ENCODE measurements around the gene GJD3.
"Not testable (repeated sequence)": the region's sequence is repeated elsewhere in the genome, so short reads cannot be mapped to it uniquely, and the experiment has no call there.

The GJD3 gene

GRCh38 chr17:40378966-40379365, 14.4 kb upstream of the GJD3 start:
- Histone ChIP-seq H3K9me3 (no peaks in the 10 kb centered on the region), H3K27me3 (peaks cover 0 to 8% of the 10 kb centered on the region in 2 donors), H3K4me3 (no peak overlapping the region), H3K4me1 (no peaks in the 10 kb centered on the region), H3K27ac (no peak overlapping the region), H3K36me3 (no peaks in the 10 kb centered on the region)
- TF ChIP-seq CTCF (IDR thresholded peaks at IDR 0.05), result no peak
- intact Hi-C loops (cut with DNase I; ENCODE audit: low total_unique reads), result no loop called here
- no peak for DNase-seq

GRCh38 chr17:40377832-40378231, 13.3 kb upstream of the GJD3 start:
- intact Hi-C loops (cut with DNase I; ENCODE audit: low total_unique reads), result no loop called here
- Histone ChIP-seq H3K4me3 (no peak overlapping the region), H3K36me3 (no peaks in the 10 kb centered on the region), H3K27ac (no peak overlapping the region), H3K9me3 (no peaks in the 10 kb centered on the region), H3K27me3 (peaks cover 0 to 8% of the 10 kb centered on the region in 2 donors), H3K4me1 (no peaks in the 10 kb centered on the region)
- DNase-seq, result no peak
- no peak for TF ChIP-seq CTCF (IDR thresholded peaks at IDR 0.05)

- H3K36me3 ChIP-seq; DNase-seq; H3K4me3 ChIP-seq; H3K27me3 ChIP-seq; intact Hi-C loops (cut with DNase I; ENCODE audit: low total_unique reads); H3K4me1 ChIP-seq; H3K27ac ChIP-seq; H3K9me3 ChIP-seq: not testable (repeated sequence)
Observed at GRCh38 chr17:40376541-40376940, 12.0 kb upstream of the GJD3 start.

- H3K4me1 ChIP-seq; DNase-seq; H3K27me3 ChIP-seq; intact Hi-C loops (cut with DNase I; ENCODE audit: low total_unique reads); H3K9me3 ChIP-seq; H3K36me3 ChIP-seq; H3K4me3 ChIP-seq; H3K27ac ChIP-seq: not testable (repeated sequence)
Observed at GRCh38 chr17:40375786-40376185, 11.2 kb upstream of the GJD3 start.

- intact Hi-C loops (cut with DNase I; ENCODE audit: low total_unique reads), result no loop called here
- TF ChIP-seq CTCF (IDR thresholded peaks at IDR 0.05), result no peak
- H3K4me1 ChIP-seq, result no peaks in the 10 kb centered on the region
- peaks cover 0 to 4% of the 10 kb centered on the region in 2 donors for H3K27me3 ChIP-seq
- H3K9me3 ChIP-seq, result no peaks in the 10 kb centered on the region
- H3K4me3 ChIP-seq, result no peak overlapping the region
- H3K36me3 ChIP-seq, result no peaks in the 10 kb centered on the region
- H3K27ac ChIP-seq, result no peak overlapping the region
- DNase-seq, result no peak
Observed at GRCh38 chr17:40374821-40375498, 10.4 kb upstream of the GJD3 start.

- no peak for TF ChIP-seq CTCF (IDR thresholded peaks at IDR 0.05)
- H3K36me3 ChIP-seq, result no peaks in the 10 kb centered on the region
- DNase-seq, result no peak
- H3K4me3 ChIP-seq, result no peak overlapping the region
- intact Hi-C loops (cut with DNase I; ENCODE audit: low total_unique reads), result no loop called here
- H3K27me3 ChIP-seq, result peaks cover 0 to 4% of the 10 kb centered on the region in 2 donors
- no peak overlapping the region for H3K27ac ChIP-seq
- no peaks in the 10 kb centered on the region for H3K4me1 ChIP-seq
- H3K9me3 ChIP-seq, result no peaks in the 10 kb centered on the region
Observed at GRCh38 chr17:40373999-40374398, 9.5 kb upstream of the GJD3 start.

- DNase-seq, result no peak
- H3K27me3 ChIP-seq, result peaks cover 0 to 4% of the 10 kb centered on the region in 2 donors
- no peak overlapping the region for H3K27ac ChIP-seq
- H3K9me3 ChIP-seq, result no peaks in the 10 kb centered on the region
- no peak for TF ChIP-seq CTCF (IDR thresholded peaks at IDR 0.05)
- no peak overlapping the region for H3K4me3 ChIP-seq
- no peaks in the 10 kb centered on the region for H3K4me1 ChIP-seq
- intact Hi-C loops (cut with DNase I; ENCODE audit: low total_unique reads), result no loop called here
- H3K36me3 ChIP-seq, result no peaks in the 10 kb centered on the region
Observed at GRCh38 chr17:40373324-40373723, 8.8 kb upstream of the GJD3 start.

- intact Hi-C loops (cut with DNase I; ENCODE audit: low total_unique reads); H3K9me3 ChIP-seq; H3K36me3 ChIP-seq; DNase-seq; H3K4me1 ChIP-seq; H3K27me3 ChIP-seq; H3K4me3 ChIP-seq; H3K27ac ChIP-seq: not testable (repeated sequence)
Observed at GRCh38 chr17:40372644-40373043, 8.1 kb upstream of the GJD3 start.
